ENCODE data around the gene CSRP3.

CSRP3 gene

DNA sequence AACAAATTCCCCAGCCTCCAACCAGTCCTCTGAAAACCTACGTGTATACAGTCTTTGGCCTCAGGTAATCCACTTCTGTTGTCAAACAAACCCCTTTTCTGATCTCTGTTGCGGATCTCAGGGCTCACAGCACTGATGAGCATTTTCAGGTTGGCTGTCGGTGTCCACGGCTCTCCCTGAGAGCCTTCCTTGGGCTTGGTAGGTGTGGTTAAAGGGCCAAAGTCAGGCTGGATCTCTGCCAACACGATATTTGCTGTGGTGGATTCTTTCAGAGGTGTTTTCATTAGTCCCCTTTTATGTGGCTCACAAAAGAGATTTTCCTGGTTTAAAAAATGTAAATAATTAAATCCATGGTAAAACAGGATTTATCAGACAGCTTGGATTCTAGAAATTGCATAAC is 36.0 kb upstream of the CSRP3 start:
- H3K36me3 ChIP-seq (replicated peaks): peaks cover 46% of the 10 kb centered on the region
- peak; percentile 56 to 79 for DNase-seq (ENCODE audit: low spot score in 2 of 2)
- no peaks in the 10 kb centered on the region for H3K9me3 ChIP-seq

DNA sequence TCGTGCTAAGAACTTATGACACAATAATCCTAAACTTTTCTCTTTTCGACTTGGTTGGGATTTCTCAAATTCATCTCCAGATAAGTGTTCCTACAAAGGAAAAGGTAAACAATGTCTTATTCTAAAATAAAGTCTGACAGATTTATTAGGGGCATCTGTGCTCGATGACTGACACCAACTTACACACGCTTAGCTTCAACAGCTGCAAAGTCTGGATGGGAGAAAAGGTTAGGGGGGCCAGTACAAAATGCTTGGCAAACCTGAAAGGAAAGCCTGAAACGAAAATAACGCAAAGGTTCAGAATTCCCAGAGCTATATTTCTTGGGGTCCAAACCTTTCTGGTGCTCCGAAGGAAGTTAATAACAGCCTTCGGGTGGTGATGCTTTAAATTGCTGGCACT is 35.6 kb upstream of the CSRP3 start:
- Histone ChIP-seq H3K4me1 (peaks cover 23% of the 10 kb centered on the region), H3K9me3 (no peaks in the 10 kb centered on the region), H3K36me3 (replicated peaks) (peaks cover 49% of the 10 kb centered on the region), H3K27me3 (ENCODE audit: low read depth) (no peaks in the 10 kb centered on the region), H3K4me3 (no peak overlapping the region)
- no peak for DNase-seq (ENCODE audit: low spot score in 2 of 2)
- in situ Hi-C loops (cut with MboI; ENCODE audit: low sequenced_read_pairs): no loop called here

More for the DNA sequence above, 36.0 kb upstream of the CSRP3 start:
- no peak overlapping the region; the same call in 1 of the 2 replicates for H3K4me3 ChIP-seq
- H3K27me3 ChIP-seq (ENCODE audit: low read depth): no peaks in the 10 kb centered on the region
- H3K4me1 ChIP-seq: peaks cover 23% of the 10 kb centered on the region
- in situ Hi-C loops (cut with MboI; ENCODE audit: low sequenced_read_pairs): no loop called here

DNA sequence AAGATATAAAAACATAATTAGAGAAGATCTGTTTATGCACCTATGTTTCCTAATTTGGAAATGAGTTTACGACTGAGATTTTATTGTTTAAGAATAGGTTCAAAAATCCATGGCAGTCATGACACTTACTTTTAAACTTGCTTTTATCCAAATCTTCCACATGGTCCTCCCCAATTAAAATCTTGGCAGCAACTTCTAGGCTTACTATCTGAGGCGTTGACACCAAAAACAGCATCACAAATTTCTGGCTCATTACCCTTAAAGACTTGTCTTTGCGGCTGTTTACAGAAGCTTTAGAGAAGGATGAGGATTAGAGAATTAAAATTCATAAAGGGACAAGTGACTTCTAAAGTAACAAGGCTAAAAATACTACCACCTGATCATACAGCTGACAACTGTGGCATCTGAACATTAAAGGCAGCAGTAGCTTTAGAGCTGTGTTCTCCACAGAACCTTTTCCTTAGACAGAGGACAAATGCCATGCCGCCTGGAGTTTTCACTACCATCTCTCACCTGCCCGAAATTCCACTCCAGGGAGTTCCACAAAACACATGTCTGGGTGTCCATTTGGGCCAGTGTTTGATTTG is 32.5 kb upstream of the CSRP3 start:
- Histone ChIP-seq H3K9me3 (no peaks in the 10 kb centered on the region), H3K4me3 (no peak overlapping the region), H3K27me3 (ENCODE audit: low read depth) (no peaks in the 10 kb centered on the region), H3K36me3 (replicated peaks) (peaks cover 77% of the 10 kb centered on the region), H3K4me1 (peaks cover 22% of the 10 kb centered on the region)
- DNase-seq (ENCODE audit: low spot score in 2 of 2): no peak
- in situ Hi-C loops (cut with MboI; ENCODE audit: low sequenced_read_pairs): no loop called here

DNA sequence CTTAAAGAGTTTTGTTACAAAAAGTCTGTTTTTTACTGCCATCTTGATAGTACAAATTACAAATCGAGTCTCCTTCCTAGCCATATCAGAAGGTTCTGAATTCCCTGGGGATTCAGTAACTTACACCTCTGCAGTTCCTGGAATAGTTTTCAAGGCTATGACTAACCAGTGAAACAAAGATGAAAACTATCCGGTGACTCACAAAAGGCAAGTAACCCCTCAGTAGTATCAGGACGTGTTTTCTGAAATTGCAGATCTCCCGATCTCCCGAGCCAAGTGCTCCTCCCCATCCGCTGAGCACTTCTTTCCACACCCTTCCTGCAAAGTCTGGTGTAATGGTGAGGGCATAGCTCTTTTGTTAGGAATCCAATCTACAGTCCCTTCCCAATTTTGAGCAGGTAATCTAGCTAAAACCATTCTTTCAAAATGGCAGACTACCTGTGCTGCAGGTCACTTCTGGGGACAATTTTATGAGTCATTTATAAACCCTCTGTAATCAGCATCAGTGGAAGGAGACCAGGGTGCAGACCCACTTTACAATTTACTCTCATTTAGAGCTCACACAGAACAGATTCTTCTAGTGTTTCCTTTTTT is 31.2 kb upstream of the CSRP3 start:
- no peak for DNase-seq (ENCODE audit: low spot score in 2 of 2)
- H3K4me3 ChIP-seq: no peak overlapping the region
- no peaks in the 10 kb centered on the region for H3K27me3 ChIP-seq (ENCODE audit: low read depth)
- in situ Hi-C loops (cut with MboI; ENCODE audit: low sequenced_read_pairs): no loop called here
- no peaks in the 10 kb centered on the region for H3K9me3 ChIP-seq
- H3K4me1 ChIP-seq: peaks cover 9% of the 10 kb centered on the region
- H3K36me3 ChIP-seq (replicated peaks): peaks cover 87% of the 10 kb centered on the region

DNA sequence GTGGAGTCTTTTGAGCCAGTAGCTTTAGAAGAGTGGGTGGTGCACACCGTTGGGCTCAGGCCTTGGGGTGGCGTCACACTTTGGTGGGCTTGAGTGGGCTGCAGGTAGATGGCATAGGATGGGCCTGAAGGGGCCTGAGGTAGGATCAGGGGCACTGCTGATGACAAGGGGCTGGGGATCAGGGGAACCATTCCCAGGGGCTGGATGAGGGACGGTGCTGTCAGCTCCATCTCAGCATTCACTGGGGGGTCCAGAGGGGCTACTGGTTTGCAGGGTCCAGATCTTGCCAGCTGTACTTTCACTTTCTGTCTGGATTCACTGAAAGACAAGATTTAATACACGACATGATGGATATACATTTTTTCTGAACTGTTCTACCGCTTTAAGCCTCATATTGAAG is 27.9 kb upstream of the CSRP3 start:
- Histone ChIP-seq H3K36me3 (replicated peaks) (peaks cover 88% of the 10 kb centered on the region), H3K27me3 (ENCODE audit: low read depth) (no peaks in the 10 kb centered on the region), H3K4me3 (no peak overlapping the region), H3K4me1 (no peaks in the 10 kb centered on the region), H3K9me3 (no peaks in the 10 kb centered on the region)
- in situ Hi-C loops (cut with MboI; ENCODE audit: low sequenced_read_pairs): no loop called here
- no peak for DNase-seq (ENCODE audit: low spot score in 2 of 2)

DNA sequence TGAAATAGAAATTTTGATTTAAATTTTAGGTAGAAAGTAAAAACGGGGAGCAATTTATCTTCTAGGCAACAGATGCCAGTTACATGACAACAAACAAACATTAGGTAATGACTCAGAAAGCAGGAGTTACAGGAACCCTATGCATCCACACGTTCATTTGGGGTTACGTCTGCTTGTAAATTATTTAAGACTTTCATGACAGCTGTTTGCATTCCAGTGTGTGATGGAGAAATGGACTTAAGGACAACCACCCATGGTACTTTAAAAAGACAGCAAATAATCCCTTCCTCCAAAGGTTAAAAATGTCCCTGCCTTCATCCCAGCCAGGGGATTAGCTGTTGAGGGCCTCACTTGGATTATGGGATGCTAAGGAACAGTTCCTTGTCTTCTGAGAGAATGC is 27.2 kb upstream of the CSRP3 start:
- Histone ChIP-seq H3K4me3 (no peak overlapping the region), H3K4me1 (no peaks in the 10 kb centered on the region), H3K27me3 (ENCODE audit: low read depth) (no peaks in the 10 kb centered on the region), H3K9me3 (no peaks in the 10 kb centered on the region), H3K36me3 (replicated peaks) (peaks cover 89% of the 10 kb centered on the region)
- in situ Hi-C loops (cut with MboI; ENCODE audit: low sequenced_read_pairs): no loop called here
- DNase-seq (ENCODE audit: low spot score in 2 of 2): no peak

DNA sequence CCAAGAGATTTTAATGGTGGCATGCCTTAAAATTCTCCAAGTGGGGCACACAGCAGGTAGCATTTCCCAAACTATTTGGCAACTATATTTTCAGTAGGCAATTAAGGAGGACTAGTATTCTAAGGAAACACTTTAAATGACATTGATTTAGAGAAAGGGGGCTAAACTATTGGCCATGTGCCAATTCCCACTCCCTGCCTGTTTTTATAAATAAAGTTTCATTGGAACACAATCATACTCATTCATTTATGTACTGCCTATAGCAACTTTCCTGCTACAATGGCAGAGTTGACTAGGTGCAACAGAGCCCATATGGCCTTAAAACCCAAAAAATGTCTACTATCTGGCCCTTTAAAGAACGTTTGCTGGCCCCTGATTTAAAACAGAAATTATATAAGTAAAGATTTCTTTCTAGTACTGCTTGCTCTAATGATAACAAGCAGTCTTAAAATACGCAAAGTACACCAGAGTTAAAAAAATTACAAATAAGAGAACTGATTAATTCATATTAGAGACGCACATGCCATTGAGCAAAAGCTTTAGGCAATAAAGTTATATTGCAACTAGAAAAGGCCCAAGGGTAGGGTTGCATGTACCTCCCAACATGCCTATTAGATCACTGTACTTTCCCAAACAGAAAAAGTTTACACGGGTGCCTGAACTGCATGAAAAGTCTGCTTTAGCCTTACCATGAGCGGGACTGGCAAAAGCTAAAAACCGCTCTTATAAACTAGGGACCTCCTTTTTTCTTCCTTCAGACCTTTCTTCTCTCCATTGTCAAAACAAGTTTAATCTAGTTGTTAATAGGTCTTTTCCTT is 24.8 kb upstream of the CSRP3 start:
- no peaks in the 10 kb centered on the region for H3K27me3 ChIP-seq (ENCODE audit: low read depth)
- DNase-seq (ENCODE audit: low spot score in 2 of 2): no peak
- H3K9me3 ChIP-seq: no peaks in the 10 kb centered on the region
- H3K36me3 ChIP-seq (replicated peaks): peaks cover 91% of the 10 kb centered on the region
- in situ Hi-C loops (cut with MboI; ENCODE audit: low sequenced_read_pairs): no loop called here
- H3K4me1 ChIP-seq: no peaks in the 10 kb centered on the region
- no peak overlapping the region for H3K4me3 ChIP-seq

DNA sequence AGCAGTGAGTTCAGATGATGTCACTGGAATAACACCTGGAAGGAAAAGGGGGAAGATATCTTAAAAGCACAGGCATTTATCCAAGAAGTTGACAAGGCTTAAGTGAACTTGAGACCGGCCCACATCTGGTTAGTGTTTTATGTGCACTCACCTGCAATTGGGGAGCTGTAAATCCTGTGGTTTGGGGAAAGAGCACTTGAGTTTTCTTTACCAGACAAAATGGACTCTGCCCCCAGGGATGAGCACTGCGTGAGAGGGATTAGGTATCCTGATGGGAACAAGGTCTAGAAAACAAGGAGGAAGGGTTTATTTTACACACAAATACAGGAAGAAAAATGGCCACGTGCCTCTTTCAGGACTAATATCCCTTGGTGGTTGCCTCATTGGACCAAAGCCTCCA is 23.8 kb upstream of the CSRP3 start:
- no peaks in the 10 kb centered on the region for H3K27me3 ChIP-seq (ENCODE audit: low read depth)
- peaks cover 81% of the 10 kb centered on the region for H3K36me3 ChIP-seq (replicated peaks)
- no peak overlapping the region for H3K4me3 ChIP-seq
- in situ Hi-C loops (cut with MboI; ENCODE audit: low sequenced_read_pairs): no loop called here
- no peak for DNase-seq (ENCODE audit: low spot score in 2 of 2)
- H3K4me1 ChIP-seq: no peaks in the 10 kb centered on the region
- no peaks in the 10 kb centered on the region for H3K9me3 ChIP-seq

DNA sequence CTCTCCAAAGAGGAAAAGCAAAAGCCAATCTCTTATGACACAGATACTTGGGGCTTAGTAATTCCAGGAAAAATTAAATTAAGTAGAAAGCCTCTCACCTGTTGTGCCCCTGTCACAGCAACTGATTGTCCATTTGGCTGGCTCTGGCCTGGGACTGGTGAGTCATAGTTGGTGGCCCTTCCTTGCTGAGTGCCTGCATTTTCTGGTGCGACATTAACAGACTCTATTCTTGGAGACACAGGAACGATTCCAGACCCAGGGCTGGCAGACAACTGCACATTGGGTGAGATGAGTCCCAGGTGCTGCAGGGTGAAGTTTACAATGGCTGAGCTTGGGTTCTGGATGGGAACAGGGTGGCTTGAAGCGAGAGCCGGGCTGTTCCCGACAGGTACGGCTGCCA is 23.3 kb upstream of the CSRP3 start:
- in situ Hi-C loops (cut with MboI; ENCODE audit: low sequenced_read_pairs): no loop called here
- no peaks in the 10 kb centered on the region for H3K9me3 ChIP-seq
- no peak for DNase-seq (ENCODE audit: low spot score in 2 of 2)
- peaks cover 76% of the 10 kb centered on the region for H3K36me3 ChIP-seq (replicated peaks)
- no peaks in the 10 kb centered on the region for H3K4me1 ChIP-seq
- H3K4me3 ChIP-seq: no peak overlapping the region
- no peaks in the 10 kb centered on the region for H3K27me3 ChIP-seq (ENCODE audit: low read depth)

DNA sequence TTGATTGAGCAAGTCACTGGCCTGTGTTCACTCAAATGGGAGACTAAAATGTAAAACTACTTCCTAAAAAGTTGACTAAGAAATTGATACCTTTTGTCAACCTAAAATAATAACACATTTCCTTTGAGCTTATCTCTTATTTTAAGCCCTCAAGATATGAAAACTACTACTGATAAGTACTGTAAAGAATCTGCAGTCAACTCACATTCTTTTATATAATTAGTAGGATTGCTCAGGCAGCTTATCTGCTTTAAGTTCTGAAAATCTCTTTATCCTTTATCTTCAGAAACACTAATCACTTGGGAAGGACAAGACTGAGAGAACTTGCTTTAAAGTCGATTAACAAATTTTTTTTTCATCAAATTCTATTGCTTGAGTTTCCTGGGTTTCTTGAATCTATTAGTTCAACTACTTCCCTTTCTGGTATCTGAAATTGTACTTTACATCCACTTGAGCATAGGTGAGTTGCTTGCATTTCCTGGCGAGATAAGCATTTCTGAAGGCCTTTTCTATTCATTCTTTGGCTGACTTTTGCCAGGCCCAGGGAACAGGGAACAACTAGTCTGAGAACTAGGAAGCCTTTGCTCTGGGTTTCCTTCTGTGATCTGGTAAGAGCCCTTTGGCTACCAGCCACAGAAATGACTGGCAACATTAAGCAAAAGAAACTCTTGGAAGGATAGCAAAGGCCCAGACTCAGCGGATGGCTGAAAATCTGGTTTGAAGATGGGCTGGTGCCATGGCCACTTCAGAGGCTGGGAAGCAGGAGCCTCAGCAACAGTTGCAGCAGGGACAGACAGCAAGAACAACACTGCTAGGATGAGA is 19.3 kb upstream of the CSRP3 start:
- in situ Hi-C loops (cut with MboI; ENCODE audit: low sequenced_read_pairs): no loop called here

DNA sequence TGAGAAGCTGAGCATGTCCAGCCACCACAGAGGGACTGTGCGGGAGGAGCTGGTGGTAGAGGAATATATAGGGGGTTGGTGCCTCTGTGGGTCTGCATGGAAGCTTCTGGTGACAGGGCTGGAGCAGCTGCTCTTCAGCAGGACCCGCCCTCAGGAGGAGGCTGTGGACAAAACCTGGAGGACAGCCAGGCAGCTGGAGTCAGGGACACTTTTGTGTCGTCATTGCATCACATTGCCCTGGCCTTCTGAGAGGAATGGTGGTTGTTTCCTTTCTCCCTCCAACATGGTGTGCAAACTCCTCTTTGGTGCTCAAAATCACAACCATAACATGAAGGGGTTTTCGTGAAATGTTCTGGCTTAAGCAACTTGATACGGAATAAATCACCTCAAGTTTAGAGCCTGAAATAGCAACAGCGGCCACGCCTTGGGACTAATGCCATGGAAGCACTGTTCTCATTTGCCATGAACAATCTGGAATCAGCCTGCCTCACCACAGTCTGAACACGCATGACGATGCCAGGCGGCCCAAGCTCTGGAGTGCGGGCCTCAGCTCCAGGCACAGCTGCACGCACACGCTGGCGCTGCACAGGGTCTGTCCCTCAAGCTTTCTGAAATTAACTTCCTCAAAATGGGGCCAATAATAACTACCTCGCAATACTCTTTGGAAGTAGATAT is 17.1 kb upstream of the CSRP3 start:
- H3K27me3 ChIP-seq (ENCODE audit: low read depth): 0 out of 2 replicates have a peak, but pooled peaks cover 5% of the 10 kb centered on the region
- DNase-seq (ENCODE audit: low spot score in 2 of 2): no peak
- peaks cover 18% of the 10 kb centered on the region for H3K36me3 ChIP-seq (replicated peaks)
- H3K4me3 ChIP-seq: no peak overlapping the region
- no peaks in the 10 kb centered on the region for H3K9me3 ChIP-seq
- in situ Hi-C loops (cut with MboI; ENCODE audit: low sequenced_read_pairs): no loop called here
- no peaks in the 10 kb centered on the region for H3K4me1 ChIP-seq

More for the DNA sequence above, 19.3 kb upstream of the CSRP3 start:
- H3K9me3 ChIP-seq: no peaks in the 10 kb centered on the region
- H3K36me3 ChIP-seq (replicated peaks): peaks cover 40% of the 10 kb centered on the region
- no peak for DNase-seq (ENCODE audit: low spot score in 2 of 2)
- H3K4me3 ChIP-seq: no peak overlapping the region
- H3K27me3 ChIP-seq (ENCODE audit: low read depth): no peaks in the 10 kb centered on the region
- no peaks in the 10 kb centered on the region for H3K4me1 ChIP-seq

DNA sequence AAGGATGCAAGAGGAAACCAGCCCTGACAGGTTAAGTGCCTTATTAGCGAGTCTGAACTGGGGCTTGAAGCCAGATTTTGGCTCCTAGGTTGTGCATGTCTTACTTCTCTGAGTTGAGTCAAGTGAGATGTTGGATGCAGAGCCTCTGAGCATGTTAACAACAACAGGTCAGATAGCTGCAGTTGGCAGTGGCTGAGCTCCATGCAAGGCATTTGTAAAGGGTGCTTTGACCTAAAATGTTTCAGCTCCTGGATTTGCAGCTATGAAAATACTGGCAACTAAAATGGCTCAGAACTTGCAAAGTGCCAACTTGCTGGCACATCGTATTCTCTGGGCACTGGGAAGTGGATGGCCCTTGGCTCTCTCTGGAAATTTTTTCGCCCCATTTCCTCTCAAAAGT is 16.4 kb upstream of the CSRP3 start:
- DNase-seq (ENCODE audit: low spot score in 2 of 2): no peak
- H3K36me3 ChIP-seq (replicated peaks): peaks cover 11% of the 10 kb centered on the region
- no peaks in the 10 kb centered on the region for H3K9me3 ChIP-seq
- no peak overlapping the region for H3K4me3 ChIP-seq
- no peaks in the 10 kb centered on the region for H3K4me1 ChIP-seq
- 0 out of 2 replicates have a peak, but pooled peaks cover 5% of the 10 kb centered on the region for H3K27me3 ChIP-seq (ENCODE audit: low read depth)
- in situ Hi-C loops (cut with MboI; ENCODE audit: low sequenced_read_pairs): no loop called here

DNA sequence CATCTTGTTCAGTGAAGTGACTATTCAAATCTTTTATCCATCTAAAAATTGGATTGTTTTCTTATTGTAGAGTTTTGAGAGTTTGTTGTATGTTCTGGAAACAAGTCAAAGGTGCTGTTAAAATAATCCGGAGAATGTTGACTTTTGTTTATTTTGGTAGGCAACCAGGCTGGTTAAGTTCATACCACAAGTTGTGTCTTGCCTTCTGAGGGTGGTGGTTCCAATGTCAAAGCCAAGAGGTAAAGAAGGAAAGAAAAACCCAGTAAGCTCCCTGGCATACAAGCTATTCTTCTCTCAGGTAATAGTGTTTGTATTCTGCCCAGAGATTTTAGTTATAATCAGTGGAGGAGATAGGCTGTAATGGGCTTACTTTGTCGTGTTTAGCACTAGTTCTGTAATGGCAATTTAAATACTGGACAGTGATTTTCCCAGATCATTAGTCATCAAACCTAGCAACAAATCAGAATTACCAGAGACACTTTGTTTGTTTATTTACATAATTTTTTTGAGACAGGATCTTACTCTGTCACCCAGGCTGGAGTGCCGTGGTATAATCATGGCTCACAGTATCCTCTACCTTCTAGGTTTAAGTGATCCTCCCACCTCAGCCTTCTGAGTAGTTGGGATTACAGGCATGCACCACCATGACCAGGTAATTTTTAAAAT is 15.1 kb upstream of the CSRP3 start:
- Histone ChIP-seq H3K9me3 (no peaks in the 10 kb centered on the region), H3K27me3 (ENCODE audit: low read depth) (0 out of 2 replicates have a peak, but pooled peaks cover 5% of the 10 kb centered on the region), H3K4me1 (no peaks in the 10 kb centered on the region), H3K4me3 (no peak overlapping the region), H3K36me3 (replicated peaks) (no peaks in the 10 kb centered on the region)
- in situ Hi-C loops (cut with MboI; ENCODE audit: low sequenced_read_pairs): no loop called here
- no peak for DNase-seq (ENCODE audit: low spot score in 2 of 2)

Measured in HAP-1 (cell line).